ENCODE measurements around the gene NT5DC4. TPM values are rescaled to one million over a fixed set of nuclear protein-coding genes. Genes with fewer than 3 reads are reported as not detected.

The NT5DC4 gene
- total and polyA plus RNA-seq, 2 of the 8 experiments (the other 6 are each of a cell fraction or from before 2014, with no cell fraction given): not detected

DNA sequence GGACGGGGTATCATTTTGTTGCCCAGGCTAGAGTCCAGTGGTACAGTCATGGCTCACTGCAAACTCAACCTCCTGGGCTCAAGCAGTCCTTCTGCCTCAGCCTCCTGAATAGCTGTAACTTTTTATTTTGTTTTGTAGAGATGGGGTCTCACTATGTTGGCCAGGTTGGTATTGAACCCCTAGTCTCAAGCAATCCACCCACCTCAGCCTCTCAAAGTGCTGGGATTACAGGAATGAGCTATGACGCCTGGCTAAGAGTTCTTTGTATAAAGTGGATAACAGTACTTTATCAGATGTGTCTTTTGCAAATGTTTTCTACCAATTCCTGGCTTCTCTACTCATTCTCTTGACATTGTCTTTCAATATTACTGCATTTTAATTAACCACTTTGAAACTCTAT, 17.1 kb upstream of the NT5DC4 start:
- H2BK5ac ChIP-seq (ENCODE audit: low read depth, low read length): no peak overlapping the region
- no peaks in the 10 kb centered on the region for H3K23me2 ChIP-seq (ENCODE audit: low read depth, low read length)
- H3K79me1 ChIP-seq (ENCODE audit: low read depth, low read length): no peaks in the 10 kb centered on the region
- H4K5ac ChIP-seq (ENCODE audit: insufficient read length, low read depth, low read length): no peak overlapping the region
- H3K36me3 ChIP-seq (ENCODE audit: control insufficient read depth in 2 of 4, insufficient read depth in 4 of 4, low read length in 3 of 4): no peaks in the 10 kb centered on the region
- H3K27me3 ChIP-seq (replicated peaks in 1 of 4; ENCODE audit: control insufficient read depth in 3 of 4, extremely low read depth in 1 of 4, insufficient read depth in 3 of 4, low read length in 3 of 4): no peaks in the 10 kb centered on the region
- no peak overlapping the region for H3K9ac ChIP-seq (replicated peaks in 1 of 4; ENCODE audit: extremely low read depth in 1 of 4, low read depth in 3 of 4, low read length in 3 of 4)
- POLR2A ChIA-PET (ENCODE audit: partially characterized antibody): no interaction called here
- no peak overlapping the region for H3K4me2 ChIP-seq (ENCODE audit: insufficient read depth in 1 of 2, low read depth in 2 of 2, low read length in 2 of 2)
- no peaks in the 10 kb centered on the region for H3K79me2 ChIP-seq (ENCODE audit: control insufficient read depth in 1 of 2, insufficient read depth in 2 of 2, low read length in 2 of 2)
- H2AK5ac ChIP-seq (ENCODE audit: low read depth, low read length): no peak overlapping the region
- FAIRE-seq (no peak), DNase-seq (ENCODE audit: low read depth in 1 of 2, low spot score in 2 of 2) (no peak)
- no peak overlapping the region for H3K27ac ChIP-seq (ENCODE audit: low read depth, low read length)
- no peaks in the 10 kb centered on the region for H3K9me3 ChIP-seq (ENCODE audit: insufficient read depth in 2 of 2, low read depth in 1 of 2, low read length in 1 of 2)
- H2BK15ac ChIP-seq (ENCODE audit: low read length): no peak overlapping the region
- no peak overlapping the region for H3K14ac ChIP-seq (ENCODE audit: insufficient read length)
- H2BK12ac ChIP-seq (ENCODE audit: low read depth, low read length): no peak overlapping the region
- H3K4ac ChIP-seq (replicated peaks; ENCODE audit: insufficient read length, low read depth, low read length): no peak overlapping the region
- no peaks in the 10 kb centered on the region for H3K4me1 ChIP-seq (replicated peaks in 1 of 4; ENCODE audit: control insufficient read depth in 3 of 4, insufficient read depth in 4 of 4, low read length in 3 of 4)
- H2AFZ ChIP-seq (ENCODE audit: low read length): no peak overlapping the region
- H3K56ac ChIP-seq (replicated peaks; ENCODE audit: insufficient read length, low read depth, low read length): no peak overlapping the region
- no peak overlapping the region for H3K4me3 ChIP-seq (ENCODE audit: extremely low read depth in 1 of 4, insufficient read depth in 2 of 4, low read depth in 3 of 4, low read length in 4 of 4)
- no peak overlapping the region for H3K23ac ChIP-seq (ENCODE audit: insufficient read length)
- no peak overlapping the region for H4K8ac ChIP-seq (ENCODE audit: extremely low read depth, insufficient read depth, low read length)
- no peak overlapping the region for H2BK20ac ChIP-seq (ENCODE audit: low read length)
- WGBS, 2 experiments (ENCODE audit: extremely low coverage in 1 of 2, insufficient coverage in 1 of 2, insufficient read length in 1 of 2, insufficient replicate concordance in 2 of 2, low coverage in 1 of 2, low lambda C conversion rate in 2 of 2, missing lambda C conversion rate in 1 of 2): 54% methylated on average over 2 of the region's 2 CpGs; no CpG with 5 or more reads in 1 of the 2 experiments
- no peaks in the 10 kb centered on the region for H4K20me1 ChIP-seq (replicated peaks in 1 of 2; ENCODE audit: control insufficient read depth in 1 of 2, insufficient read depth in 2 of 2, low read length in 2 of 2)
- H4K91ac ChIP-seq (replicated peaks; ENCODE audit: insufficient read length, low read length): no peak overlapping the region
- no peak overlapping the region for H2BK120ac ChIP-seq (replicated peaks; ENCODE audit: low read depth, low read length)
- no peak overlapping the region for H3K18ac ChIP-seq (ENCODE audit: extremely low read depth, low read length)
- CTCF ChIA-PET (ENCODE audit: partially characterized antibody): interaction anchor here (0.9 kb wide), 1 partner anchor 23 kb away, joined by 3 read pairs; no protein-coding TSS in a partner anchor
- TF ChIP-seq, protein P1, sequence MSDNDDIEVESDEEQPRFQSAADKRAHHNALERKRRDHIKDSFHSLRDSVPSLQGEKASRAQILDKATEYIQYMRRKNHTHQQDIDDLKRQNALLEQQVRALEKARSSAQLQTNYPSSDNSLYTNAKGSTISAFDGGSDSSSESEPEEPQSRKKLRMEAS (IDR thresholded peaks at IDR 0.05): no peak
- TF ChIP-seq JUND (IDR thresholded peaks at IDR 0.05; ENCODE audit: low read length) (no peak), KDM4A (IDR thresholded peaks at IDR 0.05; ENCODE audit: low read depth, low read length, severe bottlenecking) (no peak), FOSL1 (IDR thresholded peaks at IDR 0.05; ENCODE audit: insufficient read depth, low read depth, low read length) (no peak), RFX5 (IDR thresholded peaks at IDR 0.05; ENCODE audit: borderline replicate concordance, low read depth, low read length) (no peak), HDAC6 (IDR thresholded peaks at IDR 0.05; ENCODE audit: low read depth, low read length) (no peak), BACH1 (IDR thresholded peaks at IDR 0.05; ENCODE audit: low read length) (no peak), JUN (IDR thresholded peaks at IDR 0.05; ENCODE audit: low read depth, low read length) (no peak), POU5F1 (IDR thresholded peaks at IDR 0.05; ENCODE audit: low read depth, low read length) (no peak), ZNF274 (IDR thresholded peaks at IDR 0.05; ENCODE audit: borderline replicate concordance, extremely low read depth, low read length) (no peak), RBBP5 (IDR thresholded peaks at IDR 0.05; ENCODE audit: borderline replicate concordance, low read depth, low read length) (no peak), BCL11A (IDR thresholded peaks at IDR 0.05; ENCODE audit: low read depth in 2 of 2, low read length in 2 of 2) (no peak), GTF2F1 (IDR thresholded peaks at IDR 0.05; ENCODE audit: borderline replicate concordance, low read depth, low read length) (no peak), POLR2A (IDR thresholded peaks at IDR 0.05; ENCODE audit: control extremely low read depth in 1 of 2, low read depth in 2 of 2, low read length in 2 of 2) (no peak), EGR1 (IDR thresholded peaks at IDR 0.05; ENCODE audit: borderline replicate concordance, low read depth, low read length) (no peak)

Data from H1 (cell line).